Measurements from ENCODE around the gene CSGALNACT2. TPM values are rescaled to one million over a fixed set of nuclear protein-coding genes. Genes with fewer than 3 reads are reported as not detected.

CSGALNACT2 gene
- total RNA-seq, 1 donor from 2014 or later, result 10.4 TPM

DNA sequence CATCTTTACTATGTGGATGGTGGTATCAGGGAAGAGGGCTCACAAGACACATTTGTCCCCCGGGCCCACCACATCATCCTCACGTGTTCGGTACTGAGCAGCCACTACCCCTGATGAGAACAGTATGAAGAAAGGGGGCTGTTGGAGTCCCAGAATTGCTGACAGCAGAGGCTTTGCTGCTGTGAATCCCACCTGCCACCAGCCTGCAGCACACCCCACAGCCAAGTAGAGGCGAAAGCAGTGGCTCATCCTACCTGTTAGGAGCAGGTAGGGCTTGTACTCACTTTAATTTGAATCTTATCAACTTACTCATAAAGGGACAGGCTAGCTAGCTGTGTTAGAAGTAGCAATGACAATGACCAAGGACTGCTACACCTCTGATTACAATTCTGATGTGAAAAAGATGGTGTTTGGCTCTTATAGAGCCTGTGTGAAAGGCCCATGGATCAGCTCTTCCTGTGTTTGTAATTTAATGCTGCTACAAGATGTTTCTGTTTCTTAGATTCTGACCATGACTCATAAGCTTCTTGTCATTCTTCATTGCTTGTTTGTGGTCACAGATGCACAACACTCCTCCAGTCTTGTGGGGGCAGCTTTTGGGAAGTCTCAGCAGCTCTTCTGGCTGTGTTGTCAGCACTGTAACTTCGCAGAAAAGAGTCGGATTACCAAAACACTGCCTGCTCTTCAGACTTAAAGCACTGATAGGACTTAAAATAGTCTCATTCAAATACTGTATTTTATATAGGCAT, 9.1 kb upstream of the CSGALNACT2 start:
- TF ChIP-seq, protein P1, sequence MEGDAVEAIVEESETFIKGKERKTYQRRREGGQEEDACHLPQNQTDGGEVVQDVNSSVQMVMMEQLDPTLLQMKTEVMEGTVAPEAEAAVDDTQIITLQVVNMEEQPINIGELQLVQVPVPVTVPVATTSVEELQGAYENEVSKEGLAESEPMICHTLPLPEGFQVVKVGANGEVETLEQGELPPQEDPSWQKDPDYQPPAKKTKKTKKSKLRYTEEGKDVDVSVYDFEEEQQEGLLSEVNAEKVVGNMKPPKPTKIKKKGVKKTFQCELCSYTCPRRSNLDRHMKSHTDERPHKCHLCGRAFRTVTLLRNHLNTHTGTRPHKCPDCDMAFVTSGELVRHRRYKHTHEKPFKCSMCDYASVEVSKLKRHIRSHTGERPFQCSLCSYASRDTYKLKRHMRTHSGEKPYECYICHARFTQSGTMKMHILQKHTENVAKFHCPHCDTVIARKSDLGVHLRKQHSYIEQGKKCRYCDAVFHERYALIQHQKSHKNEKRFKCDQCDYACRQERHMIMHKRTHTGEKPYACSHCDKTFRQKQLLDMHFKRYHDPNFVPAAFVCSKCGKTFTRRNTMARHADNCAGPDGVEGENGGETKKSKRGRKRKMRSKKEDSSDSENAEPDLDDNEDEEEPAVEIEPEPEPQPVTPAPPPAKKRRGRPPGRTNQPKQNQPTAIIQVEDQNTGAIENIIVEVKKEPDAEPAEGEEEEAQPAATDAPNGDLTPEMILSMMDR (conservative IDR thresholded peaks at IDR 0.05; ENCODE audit: low read depth, low read length), result no peak

DNA sequence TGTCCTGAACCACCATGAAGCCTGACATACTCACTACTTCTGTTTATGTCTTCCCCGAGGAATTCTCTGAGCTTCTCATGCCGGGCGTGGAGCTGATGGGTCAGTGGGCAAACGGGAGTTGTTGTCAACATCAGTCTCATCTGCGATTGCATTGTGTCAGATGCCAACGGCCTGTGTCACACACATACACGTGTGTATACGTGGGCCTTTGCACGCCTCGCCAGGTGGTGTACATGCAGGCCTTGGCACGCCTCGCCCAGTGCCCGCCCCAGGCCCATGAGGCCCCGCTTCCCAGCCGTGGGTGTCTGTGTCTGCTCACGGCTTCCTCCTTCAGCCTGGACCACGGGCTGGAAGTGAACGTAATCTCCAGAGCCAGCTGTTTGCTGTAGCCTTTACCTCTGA, 7.5 kb upstream of the CSGALNACT2 start:
- TF ChIP-seq, protein P1 (conservative IDR thresholded peaks at IDR 0.05; ENCODE audit: low read depth, low read length), result no peak
- no peak for DNase-seq (ENCODE audit: low read depth)
- H3K4me3 ChIP-seq (ENCODE audit: low read depth, low read length), result no peak overlapping the region

More for the DNA sequence above, 9.1 kb upstream of the CSGALNACT2 start:
- no peak overlapping the region for H3K4me3 ChIP-seq (ENCODE audit: low read depth, low read length)
- DNase-seq (ENCODE audit: low read depth), result peak; percentile 56

DNA sequence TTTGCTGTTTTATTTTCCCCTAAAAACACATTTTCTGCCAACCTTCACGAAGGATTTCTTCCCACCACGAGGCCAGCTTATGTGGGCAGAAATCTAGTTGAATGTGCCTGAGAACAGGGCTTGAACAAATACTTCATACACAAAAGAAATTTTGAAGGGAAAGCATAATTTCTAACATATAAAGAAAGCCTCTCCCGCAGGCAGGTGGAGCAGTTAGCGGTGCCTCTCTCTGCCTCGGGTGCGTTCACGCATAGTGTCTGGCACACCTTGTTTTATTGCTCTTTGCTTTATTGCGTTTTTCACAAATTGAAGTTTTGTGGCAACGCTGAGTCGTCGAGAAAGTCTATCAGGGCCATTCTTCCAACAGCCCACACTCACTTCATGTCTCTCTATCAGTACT, 7.0 kb upstream of the CSGALNACT2 start:
- TF ChIP-seq, protein P1 (conservative IDR thresholded peaks at IDR 0.05; ENCODE audit: low read depth, low read length), result no peak
- DNase-seq (ENCODE audit: low read depth), result no peak

GRCh38 chr10:43131906-43132305, 6.3 kb upstream of the CSGALNACT2 start:
- no peak for DNase-seq (ENCODE audit: low read depth)
- H3K4me3 ChIP-seq (ENCODE audit: low read depth, low read length), result no peak overlapping the region
- TF ChIP-seq, protein P1 (conservative IDR thresholded peaks at IDR 0.05; ENCODE audit: low read depth, low read length), result no peak

More for the DNA sequence above, 7.0 kb upstream of the CSGALNACT2 start:
- no peak overlapping the region for H3K4me3 ChIP-seq (ENCODE audit: low read depth, low read length)

DNA sequence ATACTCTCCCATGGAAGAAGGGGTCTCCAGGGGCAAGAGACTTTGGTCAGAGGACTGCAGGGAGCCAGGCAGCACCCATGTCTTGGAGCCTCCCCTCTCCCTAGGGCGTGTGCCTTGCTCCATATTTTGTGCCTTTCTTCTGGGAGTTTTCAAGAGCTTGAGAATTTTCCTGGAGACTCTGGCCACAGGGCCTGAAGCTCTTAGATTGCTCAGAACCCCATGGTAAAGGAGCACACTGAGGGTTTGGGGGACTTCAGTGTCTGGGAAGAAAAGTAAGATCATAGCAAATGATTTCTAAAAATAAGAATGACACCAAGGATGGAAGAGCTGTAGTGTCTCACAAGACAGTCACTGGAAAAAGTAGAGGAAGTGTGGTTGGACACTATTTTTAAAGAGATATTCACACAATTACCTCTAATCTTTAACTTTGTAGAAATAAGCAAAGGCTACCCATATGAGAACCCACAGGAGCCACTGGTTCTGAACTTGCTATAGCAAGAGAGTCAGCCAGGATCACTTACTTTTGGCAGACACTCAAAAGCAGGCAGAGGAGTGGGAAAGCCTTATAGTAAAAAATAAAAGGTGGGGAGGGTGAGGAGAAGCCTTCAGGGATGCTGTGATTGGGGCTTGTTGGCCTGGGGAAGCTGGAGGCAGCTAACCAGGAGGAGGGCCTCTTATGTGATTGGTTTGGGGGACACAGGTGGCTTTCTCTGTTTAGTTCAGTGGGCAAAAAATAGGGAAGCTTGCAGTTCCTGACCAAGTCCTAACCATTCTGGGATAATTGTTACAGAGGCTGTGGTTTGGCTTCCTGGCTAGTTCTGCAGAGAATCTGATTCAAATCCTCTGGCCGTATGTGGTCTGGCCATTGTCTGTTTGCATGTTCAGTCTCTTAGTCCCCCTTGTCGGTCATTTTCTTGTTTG, 5.1 kb upstream of the CSGALNACT2 start:
- no peak overlapping the region for H3K4me3 ChIP-seq (ENCODE audit: low read depth, low read length)
- TF ChIP-seq, protein P1 (conservative IDR thresholded peaks at IDR 0.05; ENCODE audit: low read depth, low read length), result no peak
- DNase-seq (ENCODE audit: low read depth), result no peak

DNA sequence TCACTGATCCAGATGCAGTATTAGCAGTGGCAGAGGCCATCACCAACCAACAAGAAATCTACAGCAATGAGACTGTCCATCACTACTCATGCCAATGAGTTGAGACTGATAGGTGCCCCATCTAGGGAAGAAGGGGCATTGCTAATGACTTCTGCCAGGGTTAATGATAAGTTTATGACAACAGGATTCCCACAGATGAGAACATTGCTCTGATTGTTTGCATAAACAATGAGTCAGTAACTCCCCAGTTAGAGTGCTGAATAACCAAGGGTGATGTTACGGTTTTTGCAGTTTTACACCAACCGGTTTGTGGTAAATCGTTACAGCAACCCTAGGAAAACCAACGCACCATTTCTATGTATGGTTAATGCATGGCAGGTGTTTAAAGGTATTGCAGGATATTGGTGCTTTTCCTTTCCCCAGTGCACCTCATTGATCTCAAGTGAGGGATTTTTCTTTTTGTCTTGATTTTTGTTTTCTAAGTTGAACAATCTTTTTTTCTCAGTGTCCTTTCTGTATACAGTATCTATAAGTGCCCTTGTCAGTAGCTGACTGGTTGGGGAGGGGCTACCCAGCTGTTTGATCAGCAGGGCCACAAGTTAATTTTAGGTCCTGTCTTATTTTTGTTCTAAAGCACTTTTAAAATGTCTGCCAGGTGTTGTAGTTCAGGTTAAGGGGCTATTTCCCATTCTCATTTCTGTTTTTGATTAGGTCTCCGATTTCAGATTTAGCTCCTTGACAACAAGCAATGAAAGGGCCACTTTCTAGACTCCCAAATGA, 3.9 kb upstream of the CSGALNACT2 start:
- DNase-seq (ENCODE audit: low read depth), result no peak
- TF ChIP-seq, protein P1 (conservative IDR thresholded peaks at IDR 0.05; ENCODE audit: low read depth, low read length), result no peak
- H3K4me3 ChIP-seq (ENCODE audit: low read depth, low read length), result no peak overlapping the region

Data from epithelial cell of proximal tubule (primary cell).